Gastroesophageal sphincter (tissue), 3 donors: Measurements from ENCODE around the gene DLGAP4.

Source experiments
- EP300 ChIP-seq: sonication (generic); formaldehyde crosslinking; IDR thresholded peaks from one replicate; pipeline ENCODE4 v1.6.1; 2017; ENCODE audit warnings: antibody characterized with exemption, mild to moderate bottlenecking
- POLR2A ChIP-seq, 2 donors: fragments of 450-650 bp; IDR thresholded peaks; one replicate each; pipeline ENCODE4 v1.6.1; 2017; ENCODE audit warnings: antibody characterized with exemption in 2 of 2, mild to moderate bottlenecking in 2 of 2, moderate library complexity in 1 of 2
- POLR2AphosphoS5 ChIP-seq: sonication (generic); formaldehyde crosslinking; IDR thresholded peaks from one replicate; pipeline ENCODE4 v1.6.1; 2017; ENCODE audit warnings: antibody characterized with exemption
- TF ChIP-seq, protein P1 (sequence below), 4 experiments: fragments of 200-600 bp in 2 of 4; fragments of 450-650 bp in 2 of 4; sonication (generic) in 1 of 4; IDR thresholded peaks; one replicate each; pipeline ENCODE4 v1.5.1; 2017 to 2019; ENCODE audit warnings: antibody characterized with exemption in 4 of 4, mild to moderate bottlenecking in 2 of 4, moderate library complexity in 2 of 4

DNA sequence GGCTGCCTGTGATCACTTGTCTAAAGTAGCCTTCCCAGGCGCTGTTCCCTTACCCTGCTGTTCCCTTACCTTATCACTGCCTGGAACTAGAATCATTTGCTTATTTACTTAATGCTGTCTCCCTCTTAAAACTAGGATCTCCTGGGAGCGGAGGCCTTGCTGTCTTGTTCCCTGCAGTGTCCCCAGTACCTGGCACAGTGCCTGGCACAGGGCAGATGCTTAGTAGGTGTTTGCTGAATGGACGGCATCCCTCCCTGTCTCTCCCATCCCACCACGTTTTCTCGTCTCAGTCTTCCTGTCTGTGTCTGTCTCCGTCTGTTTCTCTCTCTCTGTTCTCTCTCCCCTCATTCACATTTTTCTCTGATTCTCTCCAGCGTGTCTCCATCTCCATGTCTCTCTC lies 135.3 kb downstream of the DLGAP4 start:
- TF ChIP-seq, protein P1, sequence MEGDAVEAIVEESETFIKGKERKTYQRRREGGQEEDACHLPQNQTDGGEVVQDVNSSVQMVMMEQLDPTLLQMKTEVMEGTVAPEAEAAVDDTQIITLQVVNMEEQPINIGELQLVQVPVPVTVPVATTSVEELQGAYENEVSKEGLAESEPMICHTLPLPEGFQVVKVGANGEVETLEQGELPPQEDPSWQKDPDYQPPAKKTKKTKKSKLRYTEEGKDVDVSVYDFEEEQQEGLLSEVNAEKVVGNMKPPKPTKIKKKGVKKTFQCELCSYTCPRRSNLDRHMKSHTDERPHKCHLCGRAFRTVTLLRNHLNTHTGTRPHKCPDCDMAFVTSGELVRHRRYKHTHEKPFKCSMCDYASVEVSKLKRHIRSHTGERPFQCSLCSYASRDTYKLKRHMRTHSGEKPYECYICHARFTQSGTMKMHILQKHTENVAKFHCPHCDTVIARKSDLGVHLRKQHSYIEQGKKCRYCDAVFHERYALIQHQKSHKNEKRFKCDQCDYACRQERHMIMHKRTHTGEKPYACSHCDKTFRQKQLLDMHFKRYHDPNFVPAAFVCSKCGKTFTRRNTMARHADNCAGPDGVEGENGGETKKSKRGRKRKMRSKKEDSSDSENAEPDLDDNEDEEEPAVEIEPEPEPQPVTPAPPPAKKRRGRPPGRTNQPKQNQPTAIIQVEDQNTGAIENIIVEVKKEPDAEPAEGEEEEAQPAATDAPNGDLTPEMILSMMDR (IDR thresholded peaks at IDR 0.05), result no peak
- TF ChIP-seq POLR2AphosphoS5 (no peak), POLR2A (IDR thresholded peaks at IDR 0.05) (no peak), EP300 (no peak)
